Neural cell (in vitro differentiated cells): ENCODE results near the gene LRRC71. TPM values are rescaled to one million over a fixed set of nuclear protein-coding genes. Genes with fewer than 3 reads are reported as not detected.

Source experiments
- H2AFZ ChIP-seq: fragments of 200-600, 300-800 bp; sonication (generic), shearing (Covaris generic); 2 replicates; pipeline ENCODE4 v1.6.0; 2014; ENCODE audit warnings: low read depth, mild to moderate bottlenecking, antibody characterized with exemption, low read length, moderate library complexity
- H3F3A ChIP-seq: fragments of 200-600 bp; shearing (Covaris generic); 2 replicates; pipeline ENCODE4 v1.6.1; 2016; ENCODE audit warnings: mild to moderate bottlenecking, moderate library complexity, mixed read lengths, antibody characterized with exemption, low read length; ENCODE audit not compliant: insufficient read depth, poor library complexity, severe bottlenecking
- H3K27ac ChIP-seq: fragments of 200-600, 300-800 bp; sonication (generic), shearing (Covaris generic); 2 replicates; pipeline ENCODE4 v1.5.1; 2014; ENCODE audit warnings: mild to moderate bottlenecking, low read length, moderate library complexity
- H3K27me3 ChIP-seq: fragments of 300-800, 200-600 bp; sonication (generic), shearing (Covaris generic); 2 replicates; pipeline ENCODE4 v1.6.0; 2014; ENCODE audit warnings: mild to moderate bottlenecking, low read depth, low read length, moderate library complexity; ENCODE audit not compliant: insufficient read depth
- H3K36me3 ChIP-seq: fragments of 300-800, 200-600 bp; sonication (generic), shearing (Covaris generic); 2 replicates; pipeline ENCODE4 v1.5.1; 2014; ENCODE audit warnings: mild to moderate bottlenecking, antibody characterized with exemption, low read length, moderate library complexity; ENCODE audit not compliant: insufficient read depth
- H3K4me2 ChIP-seq: fragments of 300-800, 200-600 bp; sonication (generic), shearing (Covaris generic); 2 replicates; pipeline ENCODE4 v1.6.0; 2014; ENCODE audit warnings: mild to moderate bottlenecking, low read length
- H3K4me3 ChIP-seq: fragments of 300-800, 200-600 bp; sonication (generic), shearing (Covaris generic); 2 replicates; pipeline ENCODE4 v1.5.1; 2014; ENCODE audit warnings: mild to moderate bottlenecking, low read length, moderate library complexity
- H3K79me2 ChIP-seq: fragments of 200-600 bp; shearing (Covaris generic); replicated peaks from 2 replicates; pipeline ENCODE4 v1.6.0; 2014; ENCODE audit warnings: mild to moderate bottlenecking, low read length, moderate library complexity; ENCODE audit not compliant: insufficient read depth
- H3K9ac ChIP-seq: fragments of 300-800, 200-600 bp; sonication (generic), shearing (Covaris generic); 2 replicates; pipeline ENCODE4 v1.6.1; 2016; ENCODE audit warnings: mild to moderate bottlenecking, low read length, mixed read lengths
- H3K9me2 ChIP-seq: fragments of 200-600 bp; shearing (Covaris generic); 2 replicates; pipeline ENCODE4 v1.6.1; 2016; ENCODE audit warnings: mild to moderate bottlenecking, low read length, mixed read lengths; ENCODE audit not compliant: insufficient read depth
- H3K9me3 ChIP-seq: fragments of 200-600, 300-800 bp; sonication (generic), shearing (Covaris generic); 2 replicates; pipeline ENCODE4 v1.6.1; 2016; ENCODE audit warnings: mild to moderate bottlenecking, mixed run types, low read length, moderate library complexity, mixed read lengths
- H4K20me1 ChIP-seq: fragments of 200-600 bp; shearing (Covaris generic); 2 replicates; pipeline ENCODE4 v1.6.1; 2016; ENCODE audit warnings: mild to moderate bottlenecking, mixed run types; ENCODE audit not compliant: insufficient read depth
- EP300 ChIP-seq: fragments of 450-650 bp; conservative IDR thresholded peaks from 2 replicates; pipeline ENCODE4 v1.6.1; 2014; ENCODE audit warnings: antibody characterized with exemption, mild to moderate bottlenecking, moderate library complexity; ENCODE audit not compliant: poor library complexity, severe bottlenecking
- EZH2 ChIP-seq: fragments of 200-600, 300-800 bp; shearing (Covaris generic), sonication (generic); IDR thresholded peaks from 2 replicates; pipeline ENCODE4 v1.6.1; 2014; ENCODE audit warnings: antibody characterized with exemption, low read length, borderline replicate concordance, mild to moderate bottlenecking; ENCODE audit not compliant: insufficient read depth, poor library complexity, severe bottlenecking
- MXI1 ChIP-seq: fragments of 450-650 bp; conservative IDR thresholded peaks from 2 replicates; pipeline ENCODE4 v1.6.1; 2014; ENCODE audit warnings: antibody characterized with exemption, mild to moderate bottlenecking; ENCODE audit not compliant: poor library complexity, severe bottlenecking
- POLR2AphosphoS5 ChIP-seq: IDR thresholded peaks from 2 replicates; pipeline ENCODE4 v1.6.1; 2012
- RAD21 ChIP-seq: fragments of 450-650 bp; conservative IDR thresholded peaks from 2 replicates; pipeline ENCODE4 v1.6.1; 2014; ENCODE audit warnings: antibody characterized with exemption, mild to moderate bottlenecking, moderate library complexity
- SMC3 ChIP-seq: fragments of 450-650 bp; conservative IDR thresholded peaks from 2 replicates; pipeline ENCODE4 v1.6.1; 2014; ENCODE audit warnings: antibody characterized with exemption, mild to moderate bottlenecking, moderate library complexity; ENCODE audit not compliant: poor library complexity
- TAF1 ChIP-seq: IDR thresholded peaks from 2 replicates; pipeline ENCODE4 v1.6.1; 2012; ENCODE audit warnings: low read depth
- polyA plus RNA-seq: library from polyadenylated mRNA; depleted of rRNA; stranded (reverse); fragments of >200 nt; gene quantifications from 2 replicates; pipeline ENCODE4 v1.2.3, GENCODE V29; 2014
- TF ChIP-seq, protein P1 (sequence below): IDR thresholded peaks from 2 replicates; pipeline ENCODE4 v1.6.1; 2012; ENCODE audit warnings: borderline replicate concordance
- TF ChIP-seq, protein P2 (sequence below): fragments of 450-650 bp; IDR thresholded peaks from 2 replicates; pipeline ENCODE4 v1.5.1; 2014; ENCODE audit warnings: antibody characterized with exemption, mild to moderate bottlenecking, moderate library complexity; ENCODE audit not compliant: poor library complexity, severe bottlenecking

Gene LRRC71
- polyA plus RNA-seq, 1 donor from 2014 or later, result not detected

DNA sequence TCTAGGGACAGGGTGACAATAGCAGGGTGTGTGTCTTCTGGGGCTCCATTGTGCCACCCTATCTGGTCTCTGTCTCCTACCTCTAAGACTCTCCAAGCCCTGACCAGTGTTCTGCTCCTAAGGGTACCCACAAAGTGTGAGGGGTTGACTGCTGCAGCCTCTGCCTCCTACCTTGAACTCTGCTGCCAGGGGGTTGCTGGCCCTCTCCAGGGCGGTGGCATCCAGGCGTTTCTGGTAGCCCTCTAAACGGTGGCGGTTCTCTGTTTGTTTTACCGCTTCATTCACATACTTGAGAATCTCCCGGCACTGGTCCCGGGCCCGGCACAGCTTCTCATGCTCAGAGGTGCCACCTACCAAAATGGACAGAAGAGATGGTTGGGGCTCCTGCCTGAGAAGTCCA, 24.4 kb downstream of the LRRC71 start:
- no peak overlapping the region for H2AFZ ChIP-seq
- H3K27me3 ChIP-seq, result no peaks in the 10 kb centered on the region
- H3K9me3 ChIP-seq, result no peaks in the 10 kb centered on the region
- H4K20me1 ChIP-seq, result no peaks in the 10 kb centered on the region
- TF ChIP-seq SMC3 (no peak), POLR2AphosphoS5 (no peak), EZH2 (no peak), EP300 (no peak), RAD21 (no peak), MXI1 (no peak), TAF1 (no peak)
- TF ChIP-seq, protein P1, sequence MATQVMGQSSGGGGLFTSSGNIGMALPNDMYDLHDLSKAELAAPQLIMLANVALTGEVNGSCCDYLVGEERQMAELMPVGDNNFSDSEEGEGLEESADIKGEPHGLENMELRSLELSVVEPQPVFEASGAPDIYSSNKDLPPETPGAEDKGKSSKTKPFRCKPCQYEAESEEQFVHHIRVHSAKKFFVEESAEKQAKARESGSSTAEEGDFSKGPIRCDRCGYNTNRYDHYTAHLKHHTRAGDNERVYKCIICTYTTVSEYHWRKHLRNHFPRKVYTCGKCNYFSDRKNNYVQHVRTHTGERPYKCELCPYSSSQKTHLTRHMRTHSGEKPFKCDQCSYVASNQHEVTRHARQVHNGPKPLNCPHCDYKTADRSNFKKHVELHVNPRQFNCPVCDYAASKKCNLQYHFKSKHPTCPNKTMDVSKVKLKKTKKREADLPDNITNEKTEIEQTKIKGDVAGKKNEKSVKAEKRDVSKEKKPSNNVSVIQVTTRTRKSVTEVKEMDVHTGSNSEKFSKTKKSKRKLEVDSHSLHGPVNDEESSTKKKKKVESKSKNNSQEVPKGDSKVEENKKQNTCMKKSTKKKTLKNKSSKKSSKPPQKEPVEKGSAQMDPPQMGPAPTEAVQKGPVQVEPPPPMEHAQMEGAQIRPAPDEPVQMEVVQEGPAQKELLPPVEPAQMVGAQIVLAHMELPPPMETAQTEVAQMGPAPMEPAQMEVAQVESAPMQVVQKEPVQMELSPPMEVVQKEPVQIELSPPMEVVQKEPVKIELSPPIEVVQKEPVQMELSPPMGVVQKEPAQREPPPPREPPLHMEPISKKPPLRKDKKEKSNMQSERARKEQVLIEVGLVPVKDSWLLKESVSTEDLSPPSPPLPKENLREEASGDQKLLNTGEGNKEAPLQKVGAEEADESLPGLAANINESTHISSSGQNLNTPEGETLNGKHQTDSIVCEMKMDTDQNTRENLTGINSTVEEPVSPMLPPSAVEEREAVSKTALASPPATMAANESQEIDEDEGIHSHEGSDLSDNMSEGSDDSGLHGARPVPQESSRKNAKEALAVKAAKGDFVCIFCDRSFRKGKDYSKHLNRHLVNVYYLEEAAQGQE, result no peak
- TF ChIP-seq, protein P2, sequence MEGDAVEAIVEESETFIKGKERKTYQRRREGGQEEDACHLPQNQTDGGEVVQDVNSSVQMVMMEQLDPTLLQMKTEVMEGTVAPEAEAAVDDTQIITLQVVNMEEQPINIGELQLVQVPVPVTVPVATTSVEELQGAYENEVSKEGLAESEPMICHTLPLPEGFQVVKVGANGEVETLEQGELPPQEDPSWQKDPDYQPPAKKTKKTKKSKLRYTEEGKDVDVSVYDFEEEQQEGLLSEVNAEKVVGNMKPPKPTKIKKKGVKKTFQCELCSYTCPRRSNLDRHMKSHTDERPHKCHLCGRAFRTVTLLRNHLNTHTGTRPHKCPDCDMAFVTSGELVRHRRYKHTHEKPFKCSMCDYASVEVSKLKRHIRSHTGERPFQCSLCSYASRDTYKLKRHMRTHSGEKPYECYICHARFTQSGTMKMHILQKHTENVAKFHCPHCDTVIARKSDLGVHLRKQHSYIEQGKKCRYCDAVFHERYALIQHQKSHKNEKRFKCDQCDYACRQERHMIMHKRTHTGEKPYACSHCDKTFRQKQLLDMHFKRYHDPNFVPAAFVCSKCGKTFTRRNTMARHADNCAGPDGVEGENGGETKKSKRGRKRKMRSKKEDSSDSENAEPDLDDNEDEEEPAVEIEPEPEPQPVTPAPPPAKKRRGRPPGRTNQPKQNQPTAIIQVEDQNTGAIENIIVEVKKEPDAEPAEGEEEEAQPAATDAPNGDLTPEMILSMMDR, result no peak
- no peak overlapping the region for H3K4me2 ChIP-seq
- H3K36me3 ChIP-seq, result peaks cover 23% of the 10 kb centered on the region
- no peak overlapping the region for H3K4me3 ChIP-seq
- H3K79me2 ChIP-seq, result no peaks in the 10 kb centered on the region
- H3F3A ChIP-seq, result no peaks in the 10 kb centered on the region
- no peak overlapping the region for H3K27ac ChIP-seq
- H3K9me2 ChIP-seq, result no peaks in the 10 kb centered on the region
- H3K9ac ChIP-seq, result no peak overlapping the region

DNA sequence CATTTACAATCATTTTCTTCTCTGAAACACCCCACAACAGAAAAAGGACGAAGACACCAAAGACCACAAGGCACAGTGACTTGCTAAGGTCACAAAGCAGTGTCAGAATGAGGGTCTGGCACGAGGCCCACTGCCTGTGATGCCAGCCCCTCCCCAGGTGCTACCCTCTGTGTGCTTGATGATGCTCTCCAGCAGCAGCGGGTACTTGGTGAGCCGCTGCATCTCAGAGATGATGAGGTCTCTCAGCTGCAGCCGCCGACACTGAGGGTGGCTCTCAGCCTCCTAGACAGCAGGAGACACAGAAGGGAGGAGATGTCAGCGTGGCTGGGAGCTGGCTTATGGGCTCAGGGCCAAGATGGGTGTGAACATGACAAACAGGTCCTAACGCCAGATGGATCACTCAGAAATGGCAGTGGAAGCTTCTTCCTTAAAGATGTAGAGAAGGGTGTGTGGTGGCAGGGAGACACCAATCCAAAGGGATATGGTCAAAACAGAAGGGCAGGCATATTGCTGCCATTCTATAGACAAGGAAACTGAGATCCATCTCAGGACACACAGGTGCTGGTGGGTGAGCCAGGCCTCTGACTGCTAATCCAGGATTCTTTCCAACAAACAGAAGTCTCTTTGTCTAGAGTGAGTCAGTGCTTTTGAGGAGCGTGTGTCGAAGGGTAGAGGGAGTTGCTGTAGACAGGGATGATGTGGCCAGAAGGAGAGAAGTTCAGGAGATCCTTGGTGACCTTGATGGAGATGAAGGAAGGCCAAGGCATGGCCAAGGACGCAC, 25.6 kb downstream of the LRRC71 start:
- H3F3A ChIP-seq, result no peaks in the 10 kb centered on the region
- peaks cover 23% of the 10 kb centered on the region for H3K36me3 ChIP-seq
- no peaks in the 10 kb centered on the region for H3K9me2 ChIP-seq
- H3K4me2 ChIP-seq, result no peak overlapping the region
- no peak overlapping the region for H3K27ac ChIP-seq
- no peaks in the 10 kb centered on the region for H3K9me3 ChIP-seq
- TF ChIP-seq MXI1 (no peak), TAF1 (no peak), RAD21 (no peak), POLR2AphosphoS5 (no peak), EZH2 (no peak), SMC3 (no peak), EP300 (no peak)
- TF ChIP-seq, protein P2, result no peak
- TF ChIP-seq, protein P1, result no peak
- H3K79me2 ChIP-seq, result no peaks in the 10 kb centered on the region
- H3K9ac ChIP-seq, result no peak overlapping the region
- H3K27me3 ChIP-seq, result no peaks in the 10 kb centered on the region
- no peak overlapping the region for H3K4me3 ChIP-seq
- H2AFZ ChIP-seq, result no peak overlapping the region
- no peaks in the 10 kb centered on the region for H4K20me1 ChIP-seq
